HT-29 (cell line): Measurements from ENCODE around the gene PLEKHM3. TPM values are rescaled to one million over a fixed set of nuclear protein-coding genes. Genes with fewer than 3 reads are reported as not detected.
"Not testable (repeated sequence)": the region's sequence is repeated elsewhere in the genome, so short reads cannot be mapped to it uniquely, and the experiment has no call there.

ENCODE experiments used
- DNase-seq: peaks from one replicate; pipeline ENCODE4 v3.0.0-alpha.2; 2015; ENCODE audit warnings: low spot score
- total RNA-seq: library from RNA; depleted of rRNA; stranded (reverse); fragments of >200 nt; shearing (Covaris generic); gene quantifications from 2 replicates; pipeline ENCODE4 v1.2.3, GENCODE V29; 2014

PLEKHM3 gene
- total RNA-seq, 1 experiment from 2014 or later, result 9.0 TPM

- no peak for DNase-seq
Observed at GRCh38 chr2:208037564-208038487, 12.5 kb upstream of the PLEKHM3 start.

GRCh38 chr2:208036357-208036756 lies 11.0 kb upstream of the PLEKHM3 start:
- no peak for DNase-seq

- no peak for DNase-seq
Observed at GRCh38 chr2:208034503-208035140, 9.3 kb upstream of the PLEKHM3 start.

GRCh38 chr2:208033701-208034502 lies 8.6 kb upstream of the PLEKHM3 start:
- peak; percentile 93 for DNase-seq

GRCh38 chr2:208031608-208032019 lies 6.3 kb upstream of the PLEKHM3 start:
- no peak for DNase-seq

GRCh38 chr2:208025814-208026184 lies 472 bp upstream of the PLEKHM3 start:
- DNase-seq, result no peak

- no peak for DNase-seq
Observed at GRCh38 chr2:208024091-208024490, 1.2 kb downstream of the PLEKHM3 start.

- no peak for DNase-seq
Observed at GRCh38 chr2:208020253-208020652, 5.1 kb downstream of the PLEKHM3 start.

GRCh38 chr2:208018124-208018712 lies 7.1 kb downstream of the PLEKHM3 start:
- not testable (repeated sequence) for DNase-seq

GRCh38 chr2:208017721-208018120 lies 7.6 kb downstream of the PLEKHM3 start:
- no peak for DNase-seq

- DNase-seq, result peak; percentile 61
Observed at GRCh38 chr2:208015475-208015874, 9.9 kb downstream of the PLEKHM3 start.

GRCh38 chr2:208013285-208014178 lies 11.8 kb downstream of the PLEKHM3 start:
- peak; percentile 70 for DNase-seq

- no peak for DNase-seq
Observed at GRCh38 chr2:208012449-208012848, 12.9 kb downstream of the PLEKHM3 start.

- no peak for DNase-seq
Observed at GRCh38 chr2:208010506-208010905, 14.8 kb downstream of the PLEKHM3 start.

- DNase-seq, result no peak
Observed at GRCh38 chr2:208006833-208007232, 18.5 kb downstream of the PLEKHM3 start.

GRCh38 chr2:208006337-208006736 lies 19.0 kb downstream of the PLEKHM3 start:
- DNase-seq, result no peak

GRCh38 chr2:208001924-208002323 lies 23.4 kb downstream of the PLEKHM3 start:
- DNase-seq, result no peak

- no peak for DNase-seq
Observed at GRCh38 chr2:208000701-208001395, 24.5 kb downstream of the PLEKHM3 start.

- no peak for DNase-seq
Observed at GRCh38 chr2:207996848-207997247, 28.5 kb downstream of the PLEKHM3 start.

GRCh38 chr2:207995887-207996286 lies 29.4 kb downstream of the PLEKHM3 start:
- DNase-seq, result no peak
